ENCODE results near the gene SLC38A10. TPM values are rescaled to one million over a fixed set of nuclear protein-coding genes. Genes with fewer than 3 reads are reported as not detected.

SLC38A10 gene
- polyA plus RNA-seq, 1 donor from 2014 or later = 37.4 TPM

Other genes starting within 250 kb of the SLC38A10 start
- not detected in 2 replicates for gene PVALEF, start 129.8 kb downstream of the SLC38A10 start, polyA plus RNA-seq
- gene AATK, start 129.1 kb downstream of the SLC38A10 start, polyA plus RNA-seq = 11.1 and 11.8 TPM in 2 replicates
- 21.3 and 33.0 TPM in 2 replicates for gene CEP131, start 72.3 kb downstream of the SLC38A10 start, polyA plus RNA-seq
- gene TEPSIN, start 56.3 kb downstream of the SLC38A10 start, polyA plus RNA-seq = 50.0 and 60.3 TPM in 2 replicates
- 76.4 and 90.2 TPM in 2 replicates for gene NDUFAF8, start 56.0 kb downstream of the SLC38A10 start, polyA plus RNA-seq
- gene BAHCC1, start 100.2 kb upstream of the SLC38A10 start, polyA plus RNA-seq = 12.4 and 14.2 TPM in 2 replicates
- 8,273 and 9,187 TPM in 2 replicates for gene ACTG1, start 217.5 kb upstream of the SLC38A10 start, polyA plus RNA-seq
- gene FSCN2, start 233.1 kb upstream of the SLC38A10 start, polyA plus RNA-seq = 3.6 and 4.8 TPM in 2 replicates